Measurements from ENCODE around the gene RBM28.

RBM28 gene

DNA sequence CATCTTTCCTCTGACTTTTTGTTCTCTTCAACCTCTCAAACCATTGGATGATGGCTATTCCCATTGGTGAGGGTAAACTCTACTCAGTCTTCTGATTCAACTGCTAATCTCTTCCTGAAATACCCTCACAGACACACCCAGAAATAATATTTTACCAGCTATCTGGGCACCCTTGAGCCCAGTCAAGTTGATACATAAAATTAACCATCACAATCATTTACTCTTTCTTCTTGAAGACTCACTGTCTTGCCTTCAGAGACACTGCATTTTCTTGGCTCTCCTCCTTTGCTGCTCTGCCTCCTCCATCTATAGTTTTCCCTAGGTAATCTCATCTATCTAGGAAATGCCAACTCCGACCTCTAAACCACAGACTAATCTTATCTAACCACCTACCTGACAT is 30.3 kb upstream of the RBM28 start:
- DNase-seq (ENCODE audit: low read depth): no peak

DNA sequence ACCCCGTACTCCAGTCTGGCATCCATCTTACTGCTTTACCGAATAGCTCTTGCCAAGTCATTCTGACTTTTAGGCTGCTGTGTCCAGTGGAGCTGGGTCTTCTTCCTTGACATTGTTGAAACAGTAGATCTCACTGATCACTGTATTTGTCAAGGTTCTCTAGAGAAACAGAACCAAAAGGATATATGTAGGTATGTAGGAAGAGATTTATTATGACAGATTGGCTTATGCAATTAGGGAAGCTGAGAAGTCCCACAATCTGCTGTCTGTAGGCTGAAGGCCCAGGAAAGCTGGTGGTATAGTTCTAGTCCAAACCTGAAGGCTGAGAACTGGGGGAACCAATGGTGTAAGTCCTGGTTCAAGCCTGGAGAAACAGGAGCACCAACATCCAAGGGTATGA is 29.9 kb upstream of the RBM28 start:
- DNase-seq (ENCODE audit: low read depth): no peak

DNA sequence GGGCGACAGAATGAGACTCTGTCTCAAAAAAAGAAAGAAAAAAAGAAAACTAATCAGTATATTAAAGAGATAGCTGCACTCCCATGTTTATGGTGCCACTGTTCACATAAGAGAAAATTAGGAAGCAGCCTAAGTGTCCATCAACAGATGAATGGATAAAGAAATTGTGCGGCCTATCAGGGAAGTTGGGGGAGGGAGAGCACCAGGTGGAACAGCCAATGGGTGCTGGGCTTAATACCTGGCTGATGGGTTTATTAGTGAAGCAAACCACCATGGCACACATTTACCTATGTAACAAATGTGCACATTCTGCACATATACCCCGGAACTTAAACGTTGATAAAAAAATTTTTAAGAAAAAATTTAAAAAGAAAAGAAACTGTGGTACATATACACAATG is 26.8 kb upstream of the RBM28 start:
- no peak for DNase-seq (ENCODE audit: low read depth)

DNA sequence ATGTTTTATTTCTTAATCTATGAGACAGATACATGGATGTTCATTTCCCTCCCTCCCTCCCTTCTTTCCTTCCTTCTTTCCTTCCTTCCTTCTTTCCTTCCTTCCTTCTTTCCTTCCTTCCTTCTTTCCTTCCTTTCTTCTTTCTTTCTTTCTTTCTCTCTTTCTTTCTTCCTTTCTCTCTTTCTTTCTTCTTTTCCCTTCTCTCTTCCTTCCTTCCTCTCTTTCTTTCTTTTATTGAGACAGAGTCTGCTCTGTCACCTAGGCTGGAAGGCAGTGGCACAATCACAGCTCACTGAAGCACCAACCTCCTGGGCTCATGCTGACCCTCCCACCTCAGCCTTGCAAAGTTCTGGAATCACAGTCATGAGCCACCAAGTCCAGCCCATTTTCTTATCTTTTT is 23.3 kb upstream of the RBM28 start:
- DNase-seq (ENCODE audit: low read depth): no peak

DNA sequence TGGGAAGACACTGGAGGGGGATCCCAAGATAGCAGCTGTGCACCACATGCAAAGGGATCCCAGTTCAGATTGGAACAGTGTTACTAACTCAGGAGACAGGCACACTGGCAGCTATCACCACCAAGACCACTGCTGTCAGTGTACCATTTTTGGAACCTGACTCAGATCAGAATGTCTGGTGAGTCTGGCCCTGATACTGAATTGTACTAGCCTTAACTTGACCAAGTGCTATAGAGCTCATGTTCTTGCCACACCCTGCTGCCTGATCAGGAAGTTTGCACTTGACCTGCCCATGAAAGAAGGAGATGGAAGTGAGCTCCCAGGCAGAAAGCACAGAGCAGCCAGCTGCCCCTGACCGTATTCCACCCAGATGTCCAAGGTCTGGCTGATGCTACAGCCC is 22.6 kb upstream of the RBM28 start:
- no peak for DNase-seq (ENCODE audit: low read depth)

DNA sequence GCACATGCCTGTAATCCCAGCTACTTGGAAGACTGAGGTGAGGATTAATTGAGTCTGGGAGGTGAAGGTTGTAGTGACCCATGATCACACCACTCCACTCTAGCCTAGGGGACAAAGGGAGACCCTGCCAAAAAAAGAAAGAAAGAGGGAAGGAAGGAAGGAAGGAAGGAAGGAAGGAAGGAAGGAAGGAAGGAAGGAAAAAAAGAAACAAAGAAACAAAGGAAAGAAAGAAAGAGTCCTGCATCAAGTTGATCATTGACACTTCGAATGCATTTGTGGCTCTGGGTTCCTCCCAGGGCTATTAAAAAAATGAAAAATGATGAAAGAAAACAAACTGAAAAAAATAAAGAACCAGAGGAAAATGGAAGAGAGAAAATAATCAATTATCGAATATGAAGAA is 21.7 kb upstream of the RBM28 start:
- no peak for DNase-seq (ENCODE audit: low read depth)

DNA sequence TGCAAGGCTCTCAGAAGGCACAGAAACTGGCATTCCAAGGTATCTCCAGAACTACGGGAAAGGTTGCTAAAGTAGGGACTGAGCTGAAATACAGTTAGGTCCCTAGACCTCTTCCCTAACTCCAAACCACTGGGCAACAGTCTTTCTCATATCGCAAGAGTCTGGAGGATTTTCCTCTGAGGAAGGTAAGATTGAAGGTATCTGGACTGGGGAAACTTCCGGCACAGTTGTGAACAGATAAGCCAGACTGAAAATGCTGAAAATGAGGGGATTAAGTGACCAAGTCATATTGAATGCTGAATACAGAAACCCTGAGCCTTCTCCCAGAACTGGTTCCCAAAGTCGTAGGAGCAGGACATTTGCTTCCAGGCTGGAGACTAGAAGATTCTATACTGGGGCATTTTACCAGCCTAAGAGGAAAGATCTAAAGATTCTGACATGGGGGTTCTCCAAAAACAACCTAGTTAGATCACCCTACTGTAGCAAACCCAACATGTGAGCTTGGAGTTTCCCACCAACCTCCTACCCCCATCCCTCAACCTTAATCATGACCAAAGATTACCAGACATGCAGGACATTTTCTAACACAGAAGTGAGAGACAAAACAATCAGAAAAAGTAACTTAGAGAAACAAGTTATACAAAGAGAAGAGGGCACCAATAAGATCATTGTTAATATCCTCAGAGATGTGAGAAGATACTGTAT is 20.6 kb upstream of the RBM28 start:
- no peak for DNase-seq (ENCODE audit: low read depth)

DNA sequence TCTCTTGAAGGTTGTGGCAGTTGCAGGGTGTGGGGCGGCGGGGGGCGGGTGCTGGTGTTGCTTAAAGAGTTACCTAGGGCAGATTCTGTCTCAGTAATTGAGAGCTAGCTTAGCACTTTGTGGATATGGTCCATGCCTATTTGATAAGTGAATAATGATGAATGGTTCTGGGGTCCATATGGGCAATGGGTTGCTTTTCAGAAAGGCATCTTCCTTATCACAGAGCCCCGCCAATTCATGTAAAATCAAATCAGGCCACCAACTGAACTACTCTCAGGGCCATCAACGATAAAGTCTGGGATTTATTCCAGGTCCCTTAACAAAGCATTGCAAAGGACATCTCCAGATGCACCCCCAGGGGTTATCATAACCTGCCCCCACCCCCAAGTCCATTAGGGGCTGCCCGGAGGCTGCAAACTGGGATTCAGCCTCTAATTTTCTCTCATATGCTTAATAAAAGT is 19.6 kb upstream of the RBM28 start:
- DNase-seq (ENCODE audit: low read depth): no peak

DNA sequence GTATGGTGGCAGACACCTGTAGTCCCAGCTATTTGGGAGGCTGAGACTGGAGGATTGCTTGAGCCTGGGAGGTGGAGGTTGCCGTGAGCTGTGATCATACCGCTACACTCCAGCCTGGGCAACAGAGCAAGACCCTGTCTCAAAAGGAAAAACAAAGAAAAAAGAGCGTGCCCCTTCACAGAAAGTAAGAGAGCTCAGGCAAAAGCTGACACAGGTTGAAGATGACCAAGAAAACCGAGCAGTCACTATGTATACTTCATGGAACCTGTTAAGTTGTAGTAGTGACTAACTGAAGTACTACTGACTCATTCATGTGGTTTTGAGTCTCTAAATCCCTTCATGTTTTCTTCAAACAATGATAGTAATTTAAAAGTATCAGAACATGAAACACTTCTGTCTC is 19.0 kb upstream of the RBM28 start:
- no peak for DNase-seq (ENCODE audit: low read depth)

DNA sequence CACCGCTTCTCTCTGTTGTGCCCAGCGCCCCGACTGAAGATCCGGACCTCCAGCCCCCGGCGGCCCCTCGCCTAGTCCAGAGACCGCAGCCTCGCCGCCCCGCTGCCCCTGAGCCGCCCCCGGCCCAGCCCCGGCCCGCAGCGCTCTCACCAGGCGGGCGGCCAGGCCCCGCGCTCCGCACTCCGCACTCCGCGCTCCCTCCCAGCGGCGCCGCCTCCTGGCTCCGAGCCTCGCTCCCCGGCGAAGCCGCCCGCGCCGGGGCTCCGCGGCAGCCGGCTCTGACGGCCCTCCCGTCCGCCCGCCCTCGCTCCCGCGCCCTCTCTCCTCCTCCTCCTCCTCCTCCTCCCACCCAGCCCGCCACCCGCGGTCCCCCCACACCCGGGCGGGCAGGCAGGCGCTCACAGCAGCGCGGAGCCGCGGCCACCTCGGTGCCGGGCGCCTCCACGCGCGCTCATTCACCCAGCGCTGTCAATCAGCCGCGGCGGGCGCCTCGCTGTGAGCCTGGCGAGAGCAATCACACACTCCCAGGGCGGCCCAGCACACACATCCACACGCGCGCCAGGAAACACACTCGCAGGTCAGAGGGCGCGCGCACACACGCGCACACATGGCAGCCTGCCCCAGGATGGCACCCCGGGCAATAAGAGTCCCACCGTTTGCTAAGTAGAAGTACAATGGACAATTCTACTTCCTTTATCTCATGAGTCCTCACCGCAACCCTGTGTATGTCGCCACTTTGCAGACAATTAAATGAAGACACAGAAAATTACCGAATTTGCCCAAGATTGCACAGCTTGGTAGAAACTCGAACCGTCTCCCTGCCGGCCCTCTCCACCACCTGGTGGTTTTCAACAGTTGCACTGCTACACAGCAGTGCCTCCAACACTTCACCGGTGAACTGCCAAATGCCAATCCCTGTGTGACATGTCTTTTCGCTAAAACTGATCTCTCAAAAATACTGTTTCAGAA is 18.0 kb upstream of the RBM28 start, which contains the start of gene PRRT4:
Gene PRRT4 (minus strand): TSS at position 280 of the 969 bp plus-strand sequence.
- peak; percentile 28 for DNase-seq (ENCODE audit: low read depth)

DNA sequence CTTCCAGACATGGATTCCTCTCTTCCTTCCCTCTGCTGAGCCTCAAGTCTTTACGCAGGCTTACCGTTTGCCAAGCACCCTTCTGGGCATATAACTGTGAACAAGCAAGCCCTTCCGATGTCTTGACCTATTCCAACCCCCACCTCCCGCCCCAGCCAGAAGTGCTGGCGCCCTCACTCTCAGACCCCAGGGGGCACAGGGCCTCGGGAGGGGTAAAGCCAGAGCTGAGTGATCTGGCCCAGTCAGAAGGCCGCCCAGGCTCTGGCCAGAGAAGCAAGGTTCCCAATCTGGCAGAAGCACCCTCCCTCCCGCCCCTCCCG is 16.6 kb upstream of the RBM28 start:
- DNase-seq (ENCODE audit: low read depth): no peak

DNA sequence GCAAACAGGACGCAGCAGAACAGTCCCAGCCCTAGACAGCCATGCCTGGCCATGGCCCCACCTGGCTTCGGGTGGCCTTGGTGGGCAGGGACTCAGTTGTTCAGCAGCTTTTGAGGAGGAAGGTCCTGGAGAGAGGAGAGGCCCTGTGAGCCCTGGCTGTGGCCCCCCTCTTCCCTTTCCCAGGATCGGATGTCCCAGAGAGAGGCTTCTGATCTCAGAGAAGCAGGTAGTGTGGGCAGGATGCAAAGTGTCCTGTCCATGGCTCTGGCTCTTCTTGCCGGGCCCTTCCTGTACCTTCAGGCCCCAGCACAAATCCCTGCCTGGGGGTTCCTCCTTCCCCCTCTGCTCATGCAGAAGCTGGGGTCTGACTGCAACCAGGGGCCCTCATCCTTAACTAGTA is 16.2 kb upstream of the RBM28 start:
- no peak for DNase-seq (ENCODE audit: low read depth)

DNA sequence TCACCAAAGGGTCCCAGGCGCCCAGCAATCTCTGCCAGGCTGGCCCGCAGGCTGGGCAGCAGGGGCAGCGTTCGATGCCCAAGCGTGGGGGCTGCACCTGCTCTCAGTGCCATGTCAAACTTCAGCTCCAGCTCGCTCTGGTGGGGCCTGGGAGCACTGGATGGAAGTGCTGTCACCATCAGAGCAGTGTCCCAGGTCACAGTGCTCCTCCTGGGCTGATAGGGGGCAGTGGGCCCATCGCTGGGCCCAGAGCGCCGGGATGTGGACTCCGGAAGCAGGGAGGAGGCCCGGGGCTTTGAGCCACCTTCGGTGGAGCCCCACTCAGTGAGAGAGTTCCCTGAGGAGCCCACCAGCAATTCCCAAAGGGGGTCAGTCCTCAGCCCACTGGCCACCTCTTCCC is 15.6 kb upstream of the RBM28 start:
- DNase-seq (ENCODE audit: low read depth): no peak

DNA sequence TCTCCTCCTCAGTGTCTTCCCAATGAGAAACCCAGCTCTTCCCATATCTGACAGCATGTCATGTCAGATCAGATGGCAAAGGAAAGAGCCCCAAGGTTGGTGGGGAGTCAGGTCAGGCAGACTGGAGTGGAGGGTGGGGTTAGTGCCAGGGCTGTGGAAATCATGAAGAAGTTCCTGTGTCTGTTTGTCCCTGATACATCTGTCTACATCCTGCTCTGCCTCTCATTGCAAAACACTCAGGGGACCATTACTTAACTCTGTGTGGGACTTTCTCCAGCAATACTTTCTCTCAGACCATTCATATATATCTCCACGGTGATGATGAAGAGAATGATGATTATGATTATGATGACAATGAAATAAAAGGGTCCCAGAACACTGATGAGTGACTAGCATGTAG is 14.5 kb upstream of the RBM28 start:
- no peak for DNase-seq (ENCODE audit: low read depth)

DNA sequence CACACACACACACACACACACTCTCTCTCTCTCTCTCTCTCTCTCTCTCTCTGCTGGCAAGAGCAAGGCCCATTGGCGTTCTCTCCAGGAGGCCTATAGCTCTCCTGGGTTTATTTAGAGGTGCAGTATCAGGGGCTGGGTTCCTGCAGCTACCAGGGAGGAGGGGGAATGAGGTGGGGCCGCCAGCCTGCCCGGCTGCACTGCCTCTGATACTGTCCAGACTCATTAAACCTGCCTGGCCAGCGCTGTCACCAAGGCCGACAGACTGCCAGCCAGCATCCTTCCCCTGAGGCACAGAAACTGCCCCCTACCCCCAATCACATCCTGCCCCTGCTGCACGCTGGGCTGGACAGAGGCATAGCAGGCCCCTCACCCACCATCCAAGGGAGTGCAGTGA is 13.5 kb upstream of the RBM28 start:
- DNase-seq (ENCODE audit: low read depth): no peak

DNA sequence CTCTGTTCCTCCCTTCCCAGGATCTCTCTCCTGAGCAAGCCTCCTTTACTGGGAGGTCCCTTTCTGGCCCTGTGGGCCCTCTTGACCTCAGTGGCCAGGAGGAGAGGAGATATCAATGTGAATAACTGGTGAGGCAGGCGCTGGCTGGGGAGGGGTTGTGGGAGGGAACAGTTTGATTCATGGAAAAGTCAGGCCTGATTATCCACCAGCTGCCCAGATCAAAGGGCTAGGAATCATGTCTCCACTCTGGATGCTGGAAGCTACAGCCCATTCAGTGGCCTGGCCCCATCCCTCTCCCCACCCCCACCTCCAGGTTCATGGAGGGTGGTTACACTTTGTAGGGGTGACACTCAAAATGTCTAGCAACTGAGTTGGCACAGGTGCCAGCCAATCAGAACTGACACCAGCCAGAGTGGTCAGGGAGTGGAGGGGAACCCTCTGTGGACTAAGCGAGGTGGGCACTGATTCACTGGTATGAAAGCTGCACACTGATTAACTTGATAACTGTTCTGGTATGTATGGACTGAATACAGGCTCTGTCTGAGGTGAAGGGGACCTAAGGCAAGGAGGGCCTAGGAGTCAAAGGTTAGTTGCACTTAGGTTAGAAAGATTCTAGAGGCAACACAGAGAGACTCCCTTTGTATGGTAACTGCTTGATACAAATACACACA is 13.0 kb upstream of the RBM28 start:
- DNase-seq (ENCODE audit: low read depth): no peak

DNA sequence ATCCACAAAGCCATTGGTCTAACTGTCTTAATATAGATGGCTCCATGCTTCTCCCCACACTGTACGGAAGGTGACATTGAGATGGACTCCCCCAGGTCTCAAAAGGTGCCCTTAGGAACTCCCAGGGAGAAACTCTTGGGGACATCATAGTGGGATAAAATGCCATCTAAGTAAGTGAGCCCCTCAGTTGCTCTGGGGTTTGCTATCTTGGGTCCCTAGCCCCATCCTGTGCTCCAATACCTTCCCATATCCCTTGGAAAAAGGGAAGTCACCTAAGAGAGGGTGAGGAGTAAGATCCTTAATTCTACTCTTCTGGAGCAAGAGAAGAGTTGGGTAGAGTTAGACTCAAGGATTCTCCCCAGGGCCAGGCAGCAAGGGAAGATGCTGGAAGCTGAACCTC is 9.9 kb upstream of the RBM28 start:
- DNase-seq (ENCODE audit: low read depth): no peak

DNA sequence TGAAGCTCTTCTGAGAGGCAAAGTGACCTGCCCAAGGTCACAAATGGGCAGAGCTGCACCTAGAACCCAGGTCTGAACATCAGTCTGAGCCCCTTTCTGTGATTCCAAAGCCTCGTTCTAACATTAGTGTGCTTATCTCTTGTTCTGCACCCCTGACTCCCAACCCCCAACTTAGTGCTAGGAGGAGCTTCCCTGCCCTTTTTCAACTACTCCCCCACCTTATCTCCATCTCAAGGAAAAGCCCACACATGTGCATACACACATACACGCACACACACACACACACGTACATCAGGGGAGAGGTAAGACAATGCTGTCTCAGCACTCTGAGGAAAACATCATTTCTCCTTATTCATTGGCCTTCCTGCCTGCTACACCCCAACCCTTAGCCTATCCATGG is 9.5 kb upstream of the RBM28 start:
- DNase-seq (ENCODE audit: low read depth): no peak

DNA sequence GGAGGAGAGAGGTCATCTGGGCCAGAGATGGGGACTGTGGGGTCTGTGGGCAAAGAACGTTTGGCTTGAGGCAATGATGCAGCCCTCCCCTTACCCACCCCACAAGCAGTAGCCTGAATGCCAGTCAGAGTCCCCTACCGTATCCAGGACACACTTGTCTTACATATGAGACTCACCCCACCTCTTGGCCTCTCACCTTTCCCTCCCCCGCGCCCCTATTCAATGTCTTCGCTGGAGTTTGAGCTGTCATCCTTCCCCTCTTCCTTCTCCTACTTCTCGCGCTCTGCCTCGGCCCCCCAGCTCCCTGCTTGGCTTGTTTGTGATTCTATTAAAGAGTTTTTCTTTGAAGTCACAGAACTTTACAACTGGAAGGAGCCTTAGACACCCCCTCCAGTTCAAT is 8.9 kb upstream of the RBM28 start:
- no peak for DNase-seq (ENCODE audit: low read depth)

DNA sequence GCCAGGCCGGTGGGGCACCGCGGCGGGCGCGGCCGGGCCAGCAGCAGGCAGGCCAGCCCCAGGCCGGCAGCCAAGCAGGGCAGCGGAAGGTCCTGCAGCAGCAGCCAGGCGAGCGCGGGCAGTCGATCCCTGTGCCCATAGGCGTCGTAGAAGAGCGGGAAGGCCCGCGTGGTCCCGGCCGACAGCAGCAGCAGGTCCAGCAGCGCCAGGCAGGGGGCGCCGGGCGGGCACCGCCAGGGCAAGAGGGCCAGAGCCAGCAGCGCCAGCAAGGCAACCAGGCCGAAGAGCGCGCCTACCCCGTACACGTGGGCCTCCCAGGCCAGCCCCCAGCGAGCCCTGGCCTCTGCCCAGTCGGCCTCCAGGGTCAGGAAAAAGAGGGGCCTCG is 8.4 kb upstream of the RBM28 start:
- DNase-seq (ENCODE audit: low read depth): no peak

DNA sequence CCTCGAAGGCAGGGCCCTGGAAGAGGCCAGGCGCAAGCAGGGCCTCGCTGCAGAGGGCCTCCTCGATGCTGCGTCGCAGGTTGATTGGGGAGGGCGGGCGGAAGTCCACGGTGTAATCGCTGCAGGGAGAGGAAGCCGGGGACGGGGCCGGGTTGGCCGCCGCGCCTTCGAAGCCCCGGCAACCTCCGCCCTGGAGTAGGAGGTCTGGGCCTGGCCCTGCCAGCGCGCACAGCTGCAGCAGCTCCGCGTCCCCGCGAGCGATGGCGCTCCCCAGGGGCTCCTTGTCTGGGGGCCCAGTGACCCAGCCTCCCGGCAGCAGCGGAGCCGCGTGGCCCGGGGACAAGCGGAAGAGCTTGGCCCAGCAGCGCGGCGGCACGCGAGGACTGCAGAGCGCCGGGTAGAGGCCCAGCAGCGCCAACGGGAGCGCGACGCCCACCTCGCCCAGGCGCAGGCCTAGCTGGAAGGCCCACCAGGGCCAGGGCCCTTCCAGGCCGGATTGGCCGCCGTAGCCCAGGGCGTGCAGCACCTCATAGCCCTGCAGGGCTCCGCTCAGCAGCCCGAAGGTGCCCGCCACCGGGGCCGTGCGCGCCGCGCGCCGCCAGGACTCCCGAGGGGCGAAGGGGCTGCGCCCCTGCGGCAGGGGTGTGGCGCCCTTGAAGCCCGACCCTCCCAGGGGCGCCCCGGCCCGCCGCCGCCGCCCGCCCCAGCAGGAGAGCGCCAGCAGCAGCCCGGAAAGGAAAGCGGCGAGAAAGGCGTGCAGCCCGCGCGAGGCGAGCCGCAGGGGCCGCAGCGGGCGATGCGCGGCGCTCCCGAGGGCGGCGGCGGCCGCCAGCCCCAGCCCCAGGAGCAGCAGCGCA is 7.8 kb upstream of the RBM28 start:
- no peak for DNase-seq (ENCODE audit: low read depth)

DNA sequence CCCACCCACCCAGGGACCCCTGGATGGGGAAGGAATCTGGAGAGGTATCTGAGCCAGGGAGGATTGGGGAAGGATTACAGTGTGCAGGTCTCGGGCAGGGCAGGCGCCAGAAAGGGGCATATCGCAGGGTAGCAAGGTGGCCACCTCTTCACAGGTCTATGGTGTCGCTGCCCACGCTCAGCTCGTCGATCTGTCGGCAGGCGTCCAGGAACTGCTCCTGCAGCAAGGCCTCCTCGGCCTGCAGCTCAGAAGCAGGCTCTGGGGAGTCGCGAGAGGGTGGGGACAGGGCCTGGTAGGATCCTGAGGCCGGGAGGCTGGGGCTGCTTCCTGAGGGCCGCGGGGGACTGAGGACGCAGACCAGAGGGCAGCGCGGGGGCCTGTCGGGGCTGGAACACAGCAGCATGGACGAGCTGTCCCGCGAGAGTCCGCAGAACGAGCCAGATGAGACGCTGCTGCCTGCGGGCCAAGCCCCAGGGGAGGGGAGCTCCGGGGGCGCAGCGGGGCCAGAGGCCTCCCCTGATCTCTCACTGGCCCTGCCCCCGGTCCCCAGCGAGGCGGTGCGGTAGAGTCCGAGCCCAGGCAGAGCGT is 7.1 kb upstream of the RBM28 start:
- no peak for DNase-seq (ENCODE audit: low read depth)

Measured in activated T-helper 1 cell treated with Interleukin-2 at 50 U/mL for 16 hours (primary cell).